AG04450 (cell line): Measurements from ENCODE around the gene OGFOD3. TPM values are rescaled to one million over a fixed set of nuclear protein-coding genes. Genes with fewer than 3 reads are reported as not detected.

Experiments used
- CTCF ChIA-PET: fragments of 300-600, 350-600 bp; formaldehyde crosslinking; extraction: SDS; loops from one replicate; lab custom pipeline; 2022; ENCODE audit warnings: antibody characterized with exemption, inconsistent platforms; lab: Charles Lee
- POLR2A ChIA-PET: fragments of 350-600 bp; formaldehyde crosslinking; extraction: SDS; loops from one replicate; lab custom pipeline; 2021; ENCODE audit warnings: antibody characterized with exemption, inconsistent platforms; lab: Yijun Ruan, JAX
- DNase-seq: peaks from one replicate; pipeline ENCODE4 v3.0.0-alpha.2; 2011; ENCODE audit warnings: low read depth, low spot score
- H3K27ac ChIP-seq: one replicate; pipeline ENCODE4 v1.5.1; 2012; ENCODE audit warnings: low read depth, low read length, control low read depth
- H3K27me3 ChIP-seq: one replicate; pipeline ENCODE4 v1.6.0; 2012; ENCODE audit warnings: low read length; ENCODE audit not compliant: control insufficient read depth, insufficient read depth
- H3K4me3 ChIP-seq: 2 replicates; pipeline ENCODE4 v1.5.1; 2011; ENCODE audit warnings: mild to moderate bottlenecking, low read depth, low read length, control low read depth
- H3K9me3 ChIP-seq: 2 replicates; pipeline ENCODE4 v1.5.1; 2012; ENCODE audit warnings: low read length; ENCODE audit not compliant: control insufficient read depth, insufficient read depth
- CTCF ChIP-seq: IDR thresholded peaks from 2 replicates; pipeline ENCODE4 v1.5.1; 2011; ENCODE audit warnings: low read depth, low read length, control low read depth, inconsistent platforms
- polyA plus RNA-seq: library from polyadenylated mRNA; depleted of rRNA; stranded (reverse); fragments of >200 nt; gene quantifications from 2 replicates; pipeline ENCODE4 v1.2.3, GENCODE V29; 2011

OGFOD3 gene
- polyA plus RNA-seq, 1 experiment: 22.8 TPM

- H3K27me3 ChIP-seq: no peaks in the 10 kb centered on the region
- H3K9me3 ChIP-seq: no peaks in the 10 kb centered on the region
- POLR2A ChIA-PET: no interaction called here
- no peak for DNase-seq
- CTCF ChIA-PET: no interaction called here
- no peak overlapping the region for H3K27ac ChIP-seq
- no peak overlapping the region for H3K4me3 ChIP-seq
- no peak for TF ChIP-seq CTCF
Measured at GRCh38 chr17:82443465-82444283, 25.3 kb upstream of the OGFOD3 start.

GRCh38 chr17:82442643-82443464 is 24.5 kb upstream of the OGFOD3 start:
- no peak for TF ChIP-seq CTCF

GRCh38 chr17:82441691-82442487 is 23.5 kb upstream of the OGFOD3 start:
- ChIA-PET CTCF (no interaction called here), POLR2A (interaction anchor here (0.6 kb wide), 1 partner anchor 78 kb away, joined by 3 read pairs; no protein-coding TSS in a partner anchor)
- Histone ChIP-seq H3K27ac (no peak overlapping the region), H3K27me3 (no peaks in the 10 kb centered on the region), H3K9me3 (no peaks in the 10 kb centered on the region; the same call in 1 of the 2 replicates), H3K4me3 (no peak overlapping the region)
- DNase-seq: no peak
- TF ChIP-seq CTCF: no peak

More at GRCh38 chr17:82442643-82443464, 24.5 kb upstream of the OGFOD3 start:
- Histone ChIP-seq H3K4me3 (no peak overlapping the region), H3K27me3 (no peaks in the 10 kb centered on the region), H3K9me3 (no peaks in the 10 kb centered on the region), H3K27ac (no peak overlapping the region)
- POLR2A ChIA-PET: no interaction called here
- CTCF ChIA-PET: no interaction called here
- DNase-seq: no peak

GRCh38 chr17:82440991-82441627 is 22.7 kb upstream of the OGFOD3 start:
- ChIA-PET CTCF (no interaction called here), POLR2A (no interaction called here)
- Histone ChIP-seq H3K27me3 (no peaks in the 10 kb centered on the region), H3K4me3 (no peak overlapping the region), H3K27ac (no peak overlapping the region), H3K9me3 (no peaks in the 10 kb centered on the region; the same call in 1 of the 2 replicates)
- no peak for TF ChIP-seq CTCF
- no peak for DNase-seq
